GM19238 (cell line): ENCODE results near the gene KRTAP20-3.

ENCODE experiments used
- DNase-seq: peaks from one replicate; pipeline ENCODE4 v3.0.0; 2011; ENCODE audit warnings: low spot score; ENCODE audit not compliant: insufficient read length

Gene KRTAP20-3

DNA sequence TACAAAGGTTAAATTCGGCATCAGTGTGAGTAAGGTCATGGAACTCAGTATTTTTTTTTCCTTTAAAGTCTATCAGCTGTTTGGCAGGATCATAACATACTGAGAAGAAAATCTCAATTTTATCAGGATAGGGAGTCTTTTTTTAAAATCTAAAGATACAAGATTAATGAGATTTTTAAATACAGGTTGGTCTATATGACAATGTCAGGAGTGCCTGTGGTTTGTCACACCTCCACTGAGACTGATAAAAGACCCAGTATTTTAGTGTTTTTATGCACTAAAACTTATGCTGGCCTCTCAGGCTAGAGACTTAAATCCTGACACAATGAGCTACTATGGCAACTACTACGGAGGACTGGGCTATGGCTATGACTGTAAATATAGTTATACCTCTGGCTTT, at the start of gene KRTAP20-3:
Gene KRTAP20-3 (plus strand): TSS at position 301 of the 400 bp plus-strand sequence.
- DNase-seq, result no peak

DNA sequence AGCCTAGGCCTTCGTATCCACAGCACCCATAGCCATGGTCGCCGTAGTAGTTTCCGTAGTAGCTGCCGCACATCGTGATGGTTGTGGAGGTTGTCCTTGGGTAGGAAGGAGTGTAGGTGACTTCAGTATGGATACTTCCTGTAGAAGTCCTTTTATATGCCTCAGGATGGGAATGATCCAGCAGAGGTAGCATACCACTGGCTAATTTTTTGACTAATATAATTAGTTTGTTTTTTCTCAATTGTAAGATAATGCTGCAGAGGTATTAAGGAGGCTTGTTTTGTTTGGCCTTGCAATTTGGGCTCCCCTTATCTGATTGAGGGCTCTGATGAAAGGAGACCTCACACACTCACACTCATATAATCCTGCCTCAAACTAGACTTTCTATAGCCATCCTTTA, 43.9 kb upstream of the KRTAP20-3 start, which contains the start of gene KRTAP6-2:
Gene KRTAP6-2 (minus strand): TSS at position 101 of the 400 bp plus-strand sequence. CDS start 28 bp downstream, at position 73.
- no peak for DNase-seq

GRCh38 chr21:30600787-30601186, 41.9 kb upstream of the KRTAP20-3 start, which contains the start of gene KRTAP22-1:
Gene KRTAP22-1 (plus strand): TSS chr21:30601087.
- DNase-seq, result no peak

- DNase-seq, result no peak
Measured at GRCh38 chr21:30605968-30606367, 36.7 kb upstream of the KRTAP20-3 start.

- no peak for DNase-seq
Measured at GRCh38 chr21:30612132-30612531, 30.5 kb upstream of the KRTAP20-3 start.

DNA sequence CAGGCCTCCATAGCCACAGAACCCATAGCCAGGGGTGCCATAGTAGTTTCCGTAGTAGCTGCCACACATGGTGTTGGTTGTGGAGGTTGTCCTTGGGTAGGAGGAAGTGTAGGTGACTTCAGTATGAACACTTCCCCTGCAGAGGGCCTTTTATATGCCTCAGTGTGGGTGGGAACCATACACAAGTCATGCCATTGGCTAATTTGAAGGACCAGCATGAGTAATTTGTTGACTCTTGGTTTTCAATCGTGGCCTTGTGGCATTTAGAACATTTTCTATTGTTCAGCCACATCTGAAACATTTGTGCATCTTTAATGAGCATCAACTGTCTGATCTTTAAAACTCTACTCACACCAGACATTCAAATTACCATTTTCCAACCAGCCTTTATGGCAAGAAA, 28.8 kb upstream of the KRTAP20-3 start, which contains the start of gene KRTAP6-1:
Gene KRTAP6-1 (minus strand): TSS at position 95 of the 400 bp plus-strand sequence. CDS start 26 bp downstream, at position 69.
- DNase-seq, result no peak

DNA sequence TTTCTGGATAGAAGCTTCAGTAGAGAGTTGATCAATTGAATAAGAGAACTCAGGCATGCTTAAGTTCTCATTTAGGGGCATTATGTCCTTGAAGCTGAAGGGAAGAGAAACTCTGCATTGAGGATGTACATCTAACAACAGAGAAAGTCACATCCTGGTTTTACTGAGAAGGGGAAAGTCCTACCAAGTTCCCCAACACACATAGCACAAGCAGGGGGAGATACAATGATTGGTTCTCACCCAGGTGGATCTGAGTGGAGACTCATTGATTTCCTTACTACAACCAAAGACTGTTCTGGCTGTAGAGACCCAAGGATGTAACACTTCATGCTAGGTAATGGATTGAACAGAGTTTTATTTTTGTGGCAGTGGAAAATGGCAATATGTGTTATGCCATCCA, 27.5 kb upstream of the KRTAP20-3 start:
- no peak for DNase-seq

DNA sequence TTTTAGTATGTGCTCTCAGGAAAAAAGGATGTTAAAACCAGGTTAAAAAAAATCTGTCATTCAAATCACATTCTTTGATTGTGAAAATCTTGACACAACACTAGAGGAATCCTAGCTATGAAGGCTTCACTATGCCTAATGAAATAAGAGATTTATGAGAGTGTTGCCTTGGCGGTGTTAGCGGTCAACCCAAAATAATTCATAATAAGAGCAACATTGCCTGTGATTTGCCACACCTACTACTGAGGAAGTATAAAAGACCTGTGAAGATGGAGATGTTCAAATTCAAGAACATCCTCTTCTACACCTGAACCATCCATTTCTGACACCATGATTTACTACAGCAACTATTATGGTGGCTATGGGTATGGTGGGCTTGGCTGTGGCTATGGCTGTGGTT, 26.5 kb upstream of the KRTAP20-3 start, which contains the start of gene KRTAP20-1:
Gene KRTAP20-1 (plus strand): TSS at position 301 of the 400 bp plus-strand sequence. CDS start 30 bp downstream, at position 331.
- DNase-seq, result no peak

DNA sequence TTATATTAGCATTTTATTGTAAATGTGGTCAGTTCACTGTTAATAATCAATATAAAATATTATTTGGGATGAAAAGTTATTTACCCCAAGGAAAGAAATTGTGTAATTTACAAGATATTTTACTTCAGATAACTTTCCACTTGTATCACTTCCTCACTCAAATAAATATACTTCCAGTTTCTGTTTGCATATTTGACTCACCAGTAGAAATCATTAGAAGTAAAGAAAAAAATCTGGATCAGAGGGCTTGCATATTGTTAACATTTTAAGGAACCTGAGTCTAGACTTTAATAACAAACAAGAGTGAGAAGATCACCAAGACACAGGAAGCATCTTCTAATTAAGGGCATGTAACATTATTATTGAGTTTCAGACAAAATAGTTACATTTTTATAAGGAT, 22.6 kb upstream of the KRTAP20-3 start:
- no peak for DNase-seq

- no peak for DNase-seq
Measured at GRCh38 chr21:30620522-30620921, 22.1 kb upstream of the KRTAP20-3 start, which contains the start of gene KRTAP20-4. Gene KRTAP20-4 (plus strand): TSS chr21:30620627.

GRCh38 chr21:30623362-30623761, 19.3 kb upstream of the KRTAP20-3 start:
- no peak for DNase-seq

GRCh38 chr21:30625449-30626165, 17.1 kb upstream of the KRTAP20-3 start:
- no peak for DNase-seq

- DNase-seq, result no peak
Measured at GRCh38 chr21:30628109-30628508, 14.6 kb upstream of the KRTAP20-3 start.

- no peak for DNase-seq
Measured at GRCh38 chr21:30629200-30629599, 13.5 kb upstream of the KRTAP20-3 start.

GRCh38 chr21:30634906-30635305, 7.8 kb upstream of the KRTAP20-3 start, which contains the start of gene KRTAP20-2:
Gene KRTAP20-2 (plus strand): TSS chr21:30635206. CDS start chr21:30635264, 58 bp downstream.
- no peak for DNase-seq

- no peak for DNase-seq
Measured at GRCh38 chr21:30638686-30639085, 4.0 kb upstream of the KRTAP20-3 start.

DNA sequence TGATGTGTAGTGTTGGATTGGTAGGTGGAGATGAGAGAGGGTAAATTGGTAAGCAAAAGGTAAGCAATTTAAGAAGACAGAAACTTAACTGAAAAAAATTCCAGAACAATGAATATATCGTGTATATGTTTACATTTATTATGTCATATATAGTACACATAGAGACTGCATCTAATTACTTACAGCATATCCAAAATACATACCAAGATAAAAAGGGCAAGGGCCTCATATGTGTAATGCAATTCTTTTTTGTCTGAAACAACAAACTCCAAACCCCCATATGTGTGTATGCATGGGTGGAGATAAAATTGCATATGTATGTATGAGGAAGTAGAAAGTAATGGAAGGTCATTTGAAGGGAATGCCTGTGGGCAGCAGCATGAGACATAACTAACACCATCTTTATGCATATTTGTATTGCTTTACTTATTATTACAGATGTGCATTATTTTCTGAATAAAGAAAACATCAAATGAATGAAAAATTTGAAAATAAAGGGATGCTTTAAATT, 4.3 kb downstream of the KRTAP20-3 start:
- no peak for DNase-seq

- DNase-seq, result no peak
Measured at GRCh38 chr21:30652891-30653290, 10.2 kb downstream of the KRTAP20-3 start.

DNA sequence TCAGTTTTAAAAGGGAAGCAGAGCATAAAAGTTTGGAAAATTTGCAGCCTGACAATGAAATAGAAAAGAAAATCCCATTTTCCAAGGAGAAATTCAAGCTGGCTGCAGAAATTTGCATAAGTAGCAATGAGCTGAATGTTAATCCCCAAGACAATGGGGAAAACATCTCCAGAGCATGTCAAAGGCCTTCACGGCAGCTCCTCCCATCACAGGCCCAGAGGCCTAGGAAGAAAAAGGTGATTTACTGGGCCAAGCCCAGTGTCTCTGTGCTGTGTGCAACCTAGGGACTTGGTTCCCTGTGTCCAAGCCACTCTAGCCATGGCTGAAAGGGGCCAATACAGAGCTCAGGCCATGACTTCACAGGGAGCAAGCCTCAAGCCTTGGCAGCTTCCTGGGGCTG, 26.1 kb downstream of the KRTAP20-3 start:
- no peak for DNase-seq

- no peak for DNase-seq
Measured at GRCh38 chr21:30672985-30673650, 30.5 kb downstream of the KRTAP20-3 start.

DNA sequence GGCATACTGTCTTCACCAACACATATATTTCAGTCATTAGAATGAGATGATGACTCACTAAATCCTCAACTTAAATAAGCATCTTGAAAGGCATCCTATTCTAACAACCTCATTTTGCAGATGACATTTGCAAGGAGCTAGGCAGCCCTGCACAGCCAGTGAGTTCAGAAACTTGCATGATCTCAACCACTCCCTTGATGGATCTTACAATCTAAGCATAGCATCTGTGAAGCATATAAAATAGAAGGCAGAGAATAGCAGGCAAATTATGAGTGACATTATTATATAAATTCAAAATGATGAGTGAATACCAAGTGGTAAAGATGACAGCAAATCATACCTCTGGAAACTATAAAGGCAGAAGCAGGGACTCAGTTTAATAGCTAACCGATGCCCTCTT, 31.6 kb downstream of the KRTAP20-3 start:
- no peak for DNase-seq

- no peak for DNase-seq
Measured at GRCh38 chr21:30676737-30677136, 34.1 kb downstream of the KRTAP20-3 start.
